HEK293 (cell line): Measurements from ENCODE around the gene TLE1.

Source experiments
- CTCF ChIA-PET: fragments of 350-600 bp; formaldehyde crosslinking; extraction: SDS; loops from one replicate; lab custom pipeline; 2021; ENCODE audit warnings: antibody characterized with exemption; lab: Yijun Ruan, JAX
- POLR2A ChIA-PET: fragments of 300-600 bp; formaldehyde crosslinking; extraction: SDS; loops from one replicate; lab custom pipeline; 2020; ENCODE audit warnings: antibody characterized with exemption, inconsistent platforms; lab: Yijun Ruan, JAX
- H3K27ac ChIP-seq: fragments of 200-500 bp; sonication (Bioruptor generic); 2 replicates; pipeline ENCODE4 v1.5.1; 2014; ENCODE audit warnings: low read depth, low read length, control low read depth, inconsistent platforms; ENCODE audit errors: extremely low read depth
- H3K36me3 ChIP-seq, 2 experiments: fragments of 200-500 bp in 1 of 2; sonication (Bioruptor generic) in 1 of 2; 1 replicate in 1 of 2; 2 replicates in 1 of 2; pipeline ENCODE4 v1.5.1; 2014 to 2017; ENCODE audit warnings: inconsistent platforms in 2 of 2, low read length in 2 of 2; ENCODE audit not compliant: control insufficient read depth in 2 of 2, insufficient read depth in 1 of 2
- H3K4me1 ChIP-seq: fragments of 200-500 bp; sonication (Bioruptor generic); 2 replicates; pipeline ENCODE4 v1.5.1; 2014; ENCODE audit warnings: mild to moderate bottlenecking, low read length, inconsistent platforms; ENCODE audit not compliant: control insufficient read depth, insufficient read depth
- H3K4me3 ChIP-seq: 2 replicates; pipeline ENCODE4 v1.5.1; 2011; ENCODE audit warnings: low read depth, mild to moderate bottlenecking, control low read depth, low read length, moderate library complexity
- H3K9me3 ChIP-seq: fragments of 200-500 bp; sonication (Bioruptor generic); 2 replicates; pipeline ENCODE4 v1.5.1; 2014; ENCODE audit warnings: low read depth, low read length, inconsistent platforms; ENCODE audit not compliant: control insufficient read depth, insufficient read depth
- GLI4 ChIP-seq: fragments of 450-650 bp; formaldehyde crosslinking; IDR thresholded peaks from 2 replicates; pipeline ENCODE4 v1.5.1; 2016; ENCODE audit warnings: missing biosample characterization, missing genetic modification characterization
- KLF10 ChIP-seq: fragments of 450-650 bp; IDR thresholded peaks from 2 replicates; pipeline ENCODE4 v1.5.1; 2018; ENCODE audit warnings: missing biosample characterization, mild to moderate bottlenecking, missing genetic modification characterization
- MZF1 ChIP-seq: fragments of 450-650 bp; formaldehyde crosslinking; IDR thresholded peaks from 2 replicates; pipeline ENCODE4 v1.5.1; 2017; ENCODE audit warnings: missing biosample characterization, missing genetic modification characterization, borderline replicate concordance
- SCRT1 ChIP-seq: fragments of 450-650 bp; formaldehyde crosslinking; IDR thresholded peaks from 2 replicates; pipeline ENCODE4 v1.5.1; 2016; ENCODE audit warnings: missing biosample characterization, missing genetic modification characterization, borderline replicate concordance
- SP2 ChIP-seq: fragments of 450-650 bp; formaldehyde crosslinking; IDR thresholded peaks from 2 replicates; pipeline ENCODE4 v1.5.1; 2016; ENCODE audit warnings: missing biosample characterization, missing genetic modification characterization
- SP7 ChIP-seq: fragments of 450-650 bp; formaldehyde crosslinking; IDR thresholded peaks from 2 replicates; pipeline ENCODE4 v1.5.1; 2016; ENCODE audit warnings: missing biosample characterization, missing genetic modification characterization
- TCF7L2 ChIP-seq: IDR thresholded peaks from 2 replicates; pipeline ENCODE4 v1.6.1; 2011; ENCODE audit warnings: low read depth, mild to moderate bottlenecking, inconsistent platforms, low read length, moderate library complexity, borderline replicate concordance
- WT1 ChIP-seq: fragments of 450-650 bp; formaldehyde crosslinking; IDR thresholded peaks from 2 replicates; pipeline ENCODE4 v1.5.1; 2016; ENCODE audit warnings: missing biosample characterization, missing genetic modification characterization
- ZBTB1 ChIP-seq: fragments of 450-650 bp; formaldehyde crosslinking; IDR thresholded peaks from 2 replicates; pipeline ENCODE4 v1.5.1; 2016; ENCODE audit warnings: missing biosample characterization, missing genetic modification characterization
- ZBTB10 ChIP-seq: fragments of 450-650 bp; formaldehyde crosslinking; IDR thresholded peaks from 2 replicates; pipeline ENCODE4 v1.5.1; 2016; ENCODE audit warnings: missing biosample characterization, missing genetic modification characterization
- ZBTB49 ChIP-seq: fragments of 450-650 bp; formaldehyde crosslinking; IDR thresholded peaks from 2 replicates; pipeline ENCODE4 v1.5.1; 2016; ENCODE audit warnings: missing biosample characterization, missing genetic modification characterization, low read depth
- ZBTB7A ChIP-seq: fragments of 450-650 bp; formaldehyde crosslinking; IDR thresholded peaks from 2 replicates; pipeline ENCODE4 v1.5.1; 2016; ENCODE audit warnings: low read depth, missing biosample characterization, missing genetic modification characterization
- ZEB2 ChIP-seq: fragments of 450-650 bp; formaldehyde crosslinking; IDR thresholded peaks from 2 replicates; pipeline ENCODE4 v1.5.1; 2016; ENCODE audit warnings: missing biosample characterization, missing genetic modification characterization
- ZNF239 ChIP-seq: fragments of 450-650 bp; formaldehyde crosslinking; IDR thresholded peaks from 2 replicates; pipeline ENCODE4 v1.5.1; 2016; ENCODE audit warnings: missing biosample characterization, missing genetic modification characterization
- ZNF280C ChIP-seq: fragments of 450-650 bp; formaldehyde crosslinking; IDR thresholded peaks from 2 replicates; pipeline ENCODE4 v1.5.1; 2016; ENCODE audit warnings: missing biosample characterization, missing genetic modification characterization
- ZNF394 ChIP-seq: fragments of 450-650 bp; formaldehyde crosslinking; IDR thresholded peaks from 2 replicates; pipeline ENCODE4 v1.5.1; 2016; ENCODE audit warnings: missing biosample characterization, missing genetic modification characterization, mild to moderate bottlenecking, moderate library complexity, borderline replicate concordance
- ZNF416 ChIP-seq: fragments of 450-650 bp; formaldehyde crosslinking; IDR thresholded peaks from 2 replicates; pipeline ENCODE4 v1.5.1; 2016; ENCODE audit warnings: missing biosample characterization, missing genetic modification characterization
- ZNF426 ChIP-seq: fragments of 450-650 bp; formaldehyde crosslinking; IDR thresholded peaks from 2 replicates; pipeline ENCODE4 v1.5.1; 2017; ENCODE audit warnings: missing biosample characterization, missing genetic modification characterization, mild to moderate bottlenecking, inconsistent platforms, moderate library complexity
- ZNF449 ChIP-seq: fragments of 450-650 bp; formaldehyde crosslinking; IDR thresholded peaks from 2 replicates; pipeline ENCODE4 v1.5.1; 2017; ENCODE audit warnings: missing biosample characterization, mild to moderate bottlenecking, missing genetic modification characterization, moderate library complexity
- ZNF473 ChIP-seq: fragments of 450-650 bp; formaldehyde crosslinking; IDR thresholded peaks from 2 replicates; pipeline ENCODE4 v1.5.1; 2017; ENCODE audit warnings: missing biosample characterization, missing genetic modification characterization
- ZNF521 ChIP-seq: fragments of 450-650 bp; formaldehyde crosslinking; IDR thresholded peaks from 2 replicates; pipeline ENCODE4 v1.5.1; 2017; ENCODE audit warnings: missing biosample characterization, mild to moderate bottlenecking, missing genetic modification characterization
- ZNF544 ChIP-seq: fragments of 450-650 bp; formaldehyde crosslinking; IDR thresholded peaks from 2 replicates; pipeline ENCODE4 v1.5.0; 2017; ENCODE audit warnings: missing biosample characterization, missing genetic modification characterization
- ZNF600 ChIP-seq: fragments of 450-650 bp; formaldehyde crosslinking; IDR thresholded peaks from 2 replicates; pipeline ENCODE4 v1.5.1; 2016; ENCODE audit warnings: missing biosample characterization, missing genetic modification characterization
- ZSCAN16 ChIP-seq: fragments of 450-650 bp; formaldehyde crosslinking; IDR thresholded peaks from 2 replicates; pipeline ENCODE4 v1.5.1; 2016; ENCODE audit warnings: missing biosample characterization, missing genetic modification characterization
- ZSCAN4 ChIP-seq: fragments of 450-650 bp; formaldehyde crosslinking; IDR thresholded peaks from 2 replicates; pipeline ENCODE4 v1.5.1; 2017; ENCODE audit warnings: missing biosample characterization, missing genetic modification characterization

The TLE1 gene

GRCh38 chr9:81678088-81678487 is 11.3 kb downstream of the TLE1 start (continued):
- no peak for TF ChIP-seq ZBTB10 (tag by site-specific recombination)
- no peak for TF ChIP-seq ZEB2 (tag by site-specific recombination)
- no peak for TF ChIP-seq SP2 (tag by site-specific recombination)
- no peak for TF ChIP-seq ZNF521 (tag by site-specific recombination)
- no peak for TF ChIP-seq ZSCAN4
- no peak for TF ChIP-seq KLF10

- TF ChIP-seq ZSCAN16 (tag by site-specific recombination) (no peak), SCRT1 (tag by site-specific recombination) (no peak), ZNF416 (no peak), ZNF449 (tag by site-specific recombination) (no peak), ZBTB7A (tag by site-specific recombination) (no peak)
- TF ChIP-seq, all 188 proteins: peak for 0
- no peaks in the 10 kb centered on the region for H3K4me1 ChIP-seq
- peaks cover 32 to 67% of the 10 kb centered on the region in 2 experiments; a peak in 2 of 3 replicates for H3K36me3 ChIP-seq
- H3K27ac ChIP-seq = no peak overlapping the region
- POLR2A ChIA-PET = no interaction called here
- no peak overlapping the region for H3K4me3 ChIP-seq
- H3K9me3 ChIP-seq = no peaks in the 10 kb centered on the region
- CTCF ChIA-PET = interaction anchor here (0.7 kb wide), 2 partner anchors 197 to 1070 kb away, joined by 3 to 4 read pairs; no protein-coding TSS in a partner anchor
These were observed 13.0 kb downstream of the TLE1 start for GRCh38 chr9:81676395-81676794.

GRCh38 chr9:81673310-81673709 is 16.0 kb downstream of the TLE1 start:
- Histone ChIP-seq H3K27ac (no peak overlapping the region), H3K9me3 (no peaks in the 10 kb centered on the region), H3K4me3 (no peak overlapping the region), H3K36me3 (peaks cover 20 to 49% of the 10 kb centered on the region in 2 experiments; a peak in 2 of 3 replicates), H3K4me1 (peaks cover 12% of the 10 kb centered on the region)
- ChIA-PET CTCF (interaction anchor here (0.5 to 1.0 kb wide), 3 partner anchors 10 to 126 kb away, joined by 3 to 5 read pairs (median 3); no protein-coding TSS in a partner anchor), POLR2A (interaction anchor here (1.1 kb wide), 1 partner anchor 10 kb away, joined by 10 read pairs; no protein-coding TSS in a partner anchor)
- TF ChIP-seq ZNF426 (tag by site-specific recombination) (no peak), WT1 (tag by site-specific recombination) (no peak), MZF1 (tag by site-specific recombination) (no peak), SP7 (no peak), GLI4 (no peak), ZNF600 (tag by site-specific recombination) (no peak), ZNF394 (tag by site-specific recombination) (no peak), ZBTB49 (no peak), ZNF473 (tag by site-specific recombination) (no peak), TCF7L2 (no peak), ZNF544 (tag by site-specific recombination) (no peak), ZBTB1 (no peak), ZNF239 (tag by site-specific recombination) (no peak), ZNF280C (tag by site-specific recombination) (no peak)
